GM10266 (cell line): ENCODE data around the gene ELL2.

ENCODE experiments used
- DNase-seq: peaks from one replicate; pipeline ENCODE4 v3.0.0; 2012; ENCODE audit errors: extremely low spot score
- TF ChIP-seq, protein P1 (sequence below): IDR thresholded peaks from 2 replicates; pipeline ENCODE4 v1.5.1; 2012; ENCODE audit warnings: mild to moderate bottlenecking, low read depth; ENCODE audit not compliant: control insufficient read depth, insufficient read depth; ENCODE audit errors: missing control alignments

ELL2 gene

DNA sequence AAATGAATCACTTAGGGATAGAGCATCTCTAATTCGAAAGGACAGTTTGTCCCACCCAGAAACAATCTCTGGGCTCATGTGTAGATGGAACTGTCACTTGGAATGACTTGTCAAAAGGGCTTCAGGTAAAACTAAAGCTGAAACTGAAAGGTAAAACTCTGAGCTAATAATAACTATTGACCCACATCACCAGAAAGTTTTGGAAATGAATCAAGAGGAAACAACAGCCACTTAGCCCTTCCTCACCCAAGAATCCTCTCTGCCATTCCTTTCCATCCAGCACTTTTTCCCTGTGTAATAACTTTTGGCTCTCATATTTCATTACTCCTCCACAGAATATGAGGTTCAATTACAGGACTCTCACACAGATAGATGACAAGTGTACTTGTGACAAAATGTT, 125.1 kb downstream of the ELL2 start:
- no peak for DNase-seq
- TF ChIP-seq, protein P1, sequence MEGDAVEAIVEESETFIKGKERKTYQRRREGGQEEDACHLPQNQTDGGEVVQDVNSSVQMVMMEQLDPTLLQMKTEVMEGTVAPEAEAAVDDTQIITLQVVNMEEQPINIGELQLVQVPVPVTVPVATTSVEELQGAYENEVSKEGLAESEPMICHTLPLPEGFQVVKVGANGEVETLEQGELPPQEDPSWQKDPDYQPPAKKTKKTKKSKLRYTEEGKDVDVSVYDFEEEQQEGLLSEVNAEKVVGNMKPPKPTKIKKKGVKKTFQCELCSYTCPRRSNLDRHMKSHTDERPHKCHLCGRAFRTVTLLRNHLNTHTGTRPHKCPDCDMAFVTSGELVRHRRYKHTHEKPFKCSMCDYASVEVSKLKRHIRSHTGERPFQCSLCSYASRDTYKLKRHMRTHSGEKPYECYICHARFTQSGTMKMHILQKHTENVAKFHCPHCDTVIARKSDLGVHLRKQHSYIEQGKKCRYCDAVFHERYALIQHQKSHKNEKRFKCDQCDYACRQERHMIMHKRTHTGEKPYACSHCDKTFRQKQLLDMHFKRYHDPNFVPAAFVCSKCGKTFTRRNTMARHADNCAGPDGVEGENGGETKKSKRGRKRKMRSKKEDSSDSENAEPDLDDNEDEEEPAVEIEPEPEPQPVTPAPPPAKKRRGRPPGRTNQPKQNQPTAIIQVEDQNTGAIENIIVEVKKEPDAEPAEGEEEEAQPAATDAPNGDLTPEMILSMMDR = no peak

DNA sequence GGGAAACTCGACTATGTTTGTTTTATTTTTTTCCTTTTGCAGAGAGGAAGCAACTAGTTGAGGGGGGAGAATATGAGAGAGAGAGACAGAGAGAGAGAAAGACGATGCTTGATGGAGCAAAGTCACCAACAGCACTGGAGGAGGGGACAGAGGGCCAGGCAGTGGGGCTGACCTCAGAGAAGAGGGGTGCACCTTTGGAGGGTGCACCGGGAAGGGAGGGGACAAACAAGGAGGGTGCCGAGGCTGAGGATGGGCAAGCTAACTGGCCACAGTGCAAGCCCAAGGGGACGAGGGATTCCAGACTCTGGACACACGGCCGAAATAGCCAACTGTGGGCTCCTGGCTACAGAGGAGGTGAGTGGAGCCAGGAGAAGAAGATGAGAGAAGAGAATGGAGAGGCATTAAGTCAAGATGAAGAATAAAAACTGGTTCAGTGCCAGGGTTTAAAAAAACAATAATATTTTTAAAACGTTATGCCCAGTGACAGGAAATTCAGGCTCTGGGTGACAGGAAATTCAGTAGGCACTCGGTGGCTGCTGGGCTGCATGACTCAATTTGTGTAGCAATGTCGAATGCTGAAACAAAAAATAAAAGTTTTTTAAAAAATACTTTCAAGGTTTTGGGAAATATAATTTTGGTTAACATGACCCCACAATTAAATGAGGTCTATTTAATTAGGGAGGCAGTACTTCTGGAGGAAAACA, 125.8 kb downstream of the ELL2 start:
- DNase-seq = no peak
- TF ChIP-seq, protein P1 = no peak
